ENCODE measurements around the gene KHNYN. TPM values are rescaled to one million over a fixed set of nuclear protein-coding genes. Genes with fewer than 3 reads are reported as not detected.

KHNYN gene
- total RNA-seq, 1 experiment from 2014 or later: 30.9 TPM

DNA sequence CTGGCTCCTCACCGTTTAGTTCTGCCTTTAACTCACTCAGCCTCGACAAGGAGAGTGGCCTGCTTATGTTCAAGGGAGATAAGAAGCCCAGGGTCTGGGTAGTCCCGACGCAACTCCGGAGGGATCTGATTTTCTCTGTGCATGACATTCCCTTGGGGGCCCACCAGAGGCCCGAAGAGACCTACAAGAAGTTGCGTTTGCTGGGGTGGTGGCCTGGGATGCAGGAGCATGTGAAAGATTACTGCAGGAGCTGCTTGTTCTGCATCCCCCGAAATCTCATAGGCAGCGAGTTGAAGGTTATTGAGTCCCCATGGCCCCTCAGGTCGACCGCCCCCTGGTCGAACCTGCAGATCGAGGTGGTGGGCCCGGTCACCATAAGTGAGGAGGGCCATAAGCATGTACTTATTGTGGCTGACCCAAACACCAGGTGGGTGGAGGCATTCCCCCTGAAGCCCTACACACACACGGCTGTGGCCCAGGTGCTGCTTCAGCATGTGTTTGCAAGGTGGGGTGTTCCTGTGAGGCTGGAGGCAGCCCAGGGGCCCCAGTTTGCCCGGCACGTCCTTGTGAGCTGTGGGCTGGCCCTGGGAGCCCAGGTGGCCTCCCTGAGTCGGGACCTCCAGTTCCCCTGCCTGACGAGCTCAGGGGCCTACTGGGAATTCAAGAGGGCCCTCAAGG, 13.4 kb upstream of the KHNYN start:
- in situ Hi-C loops (cut with HindIII; ENCODE audit: low pct_unique_long_range_greater_than_20kb, low sequenced_read_pairs): no loop called here
- no peak for DNase-seq (ENCODE audit: low read depth, low spot score)

DNA sequence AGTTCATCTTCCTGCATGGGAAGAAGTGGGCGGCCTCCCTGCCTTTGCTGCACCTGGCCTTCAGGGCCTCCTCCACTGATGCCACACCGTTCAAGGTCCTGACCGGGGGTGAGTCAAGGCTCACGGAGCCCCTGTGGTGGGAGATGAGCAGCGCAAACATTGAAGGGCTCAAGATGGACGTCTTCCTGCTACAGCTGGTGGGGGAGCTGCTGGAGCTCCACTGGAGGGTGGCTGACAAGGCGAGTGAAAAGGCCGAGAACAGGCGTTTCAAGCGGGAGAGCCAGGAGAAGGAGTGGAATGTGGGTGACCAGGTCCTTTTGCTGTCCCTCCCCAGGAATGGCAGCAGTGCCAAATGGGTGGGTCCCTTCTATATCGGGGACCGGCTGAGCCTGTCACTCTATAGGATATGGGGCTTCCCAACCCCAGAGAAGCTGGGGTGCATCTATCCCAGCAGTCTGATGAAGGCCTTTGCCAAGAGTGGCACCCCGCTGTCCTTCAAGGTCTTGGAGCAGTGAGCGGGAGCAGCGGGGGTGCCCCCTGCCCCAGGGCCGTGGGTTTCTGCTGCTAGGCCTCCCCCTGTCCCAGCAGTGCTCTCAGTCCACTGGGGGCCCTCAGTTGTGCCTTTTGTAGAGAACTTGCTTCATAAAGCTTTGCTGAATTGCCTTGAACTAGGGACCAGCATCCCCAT, 12.7 kb upstream of the KHNYN start:
- DNase-seq (ENCODE audit: low read depth, low spot score): no peak
- in situ Hi-C loops (cut with HindIII; ENCODE audit: low pct_unique_long_range_greater_than_20kb, low sequenced_read_pairs): no loop called here

DNA sequence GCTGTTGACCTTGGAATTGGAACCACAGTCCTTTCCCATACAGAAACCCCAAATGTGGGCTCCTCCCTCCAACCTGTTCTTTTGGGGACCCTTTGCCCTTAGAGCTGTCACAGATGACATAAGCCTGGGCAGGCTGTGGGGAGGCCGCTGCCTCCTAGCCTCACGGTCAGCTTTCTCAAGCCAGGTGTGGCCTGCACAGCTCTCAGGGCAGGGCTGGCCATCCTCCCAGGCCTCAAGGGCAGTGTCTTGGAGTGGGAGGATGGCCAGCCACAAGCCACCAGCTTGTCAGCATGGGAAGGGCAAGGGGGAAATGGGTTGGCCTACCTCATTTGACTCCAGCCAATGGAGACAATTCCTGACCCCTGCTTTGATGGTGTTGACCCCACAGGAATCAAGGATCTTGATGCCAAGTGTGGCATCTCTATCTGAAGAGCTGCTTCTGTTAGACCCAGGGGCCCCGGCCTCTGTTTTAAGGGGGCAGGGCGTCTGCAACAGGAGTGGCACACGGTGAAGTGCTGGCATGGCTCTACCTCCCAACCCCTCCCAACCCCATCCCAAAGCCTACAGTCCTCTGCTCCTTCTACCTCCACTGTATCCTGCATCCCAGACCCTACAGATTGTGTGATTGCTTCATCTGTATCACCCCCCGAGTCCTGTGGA, 11.8 kb upstream of the KHNYN start:
- DNase-seq (ENCODE audit: low read depth, low spot score): no peak
- in situ Hi-C loops (cut with HindIII; ENCODE audit: low pct_unique_long_range_greater_than_20kb, low sequenced_read_pairs): no loop called here

DNA sequence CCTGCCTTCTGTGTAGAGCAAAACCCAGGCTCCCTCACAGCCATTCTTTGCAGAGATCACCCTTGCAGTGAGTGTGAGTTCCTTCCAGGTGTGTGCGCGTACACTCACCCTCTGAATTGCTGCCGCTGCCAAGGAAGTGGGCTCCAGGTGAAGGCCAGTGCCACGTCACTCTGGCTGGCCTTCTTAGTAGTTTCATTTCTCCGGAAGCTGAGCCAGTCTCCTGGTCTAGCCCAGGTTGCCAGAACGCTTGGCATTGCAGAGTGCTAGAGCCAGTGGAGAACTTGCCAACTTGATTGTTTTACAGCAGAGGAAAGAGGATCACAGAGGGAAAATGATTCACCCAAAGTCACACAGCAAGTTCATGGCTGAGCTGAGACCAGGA, 11.3 kb upstream of the KHNYN start:
- in situ Hi-C loops (cut with HindIII; ENCODE audit: low pct_unique_long_range_greater_than_20kb, low sequenced_read_pairs): no loop called here
- no peak for DNase-seq (ENCODE audit: low read depth, low spot score)

DNA sequence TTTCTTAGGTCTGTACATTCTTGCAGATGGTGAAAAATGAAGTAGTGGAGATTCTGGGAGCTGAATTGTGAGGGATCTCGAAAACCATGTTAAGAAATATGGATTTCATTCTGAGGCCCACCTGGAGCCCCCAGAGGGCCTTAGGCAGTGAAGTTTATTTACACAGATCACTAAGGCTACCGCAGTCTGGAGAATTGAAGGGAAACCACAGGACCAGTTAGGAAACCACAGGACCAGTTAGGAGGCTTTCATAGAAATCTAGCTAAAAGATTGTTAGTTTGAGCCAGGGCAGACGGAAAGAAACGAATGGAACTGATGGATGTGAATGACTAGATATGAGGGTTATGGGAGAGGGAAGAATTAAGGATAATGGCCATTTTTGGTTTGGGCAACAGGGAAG, 7.5 kb upstream of the KHNYN start:
- DNase-seq (ENCODE audit: low read depth, low spot score): no peak
- in situ Hi-C loops (cut with HindIII; ENCODE audit: low pct_unique_long_range_greater_than_20kb, low sequenced_read_pairs): loop anchor here (10.0 kb wide), 1 partner anchor 87 kb away; the partner anchor contains the start of genes ADCY4 and RIPK3

DNA sequence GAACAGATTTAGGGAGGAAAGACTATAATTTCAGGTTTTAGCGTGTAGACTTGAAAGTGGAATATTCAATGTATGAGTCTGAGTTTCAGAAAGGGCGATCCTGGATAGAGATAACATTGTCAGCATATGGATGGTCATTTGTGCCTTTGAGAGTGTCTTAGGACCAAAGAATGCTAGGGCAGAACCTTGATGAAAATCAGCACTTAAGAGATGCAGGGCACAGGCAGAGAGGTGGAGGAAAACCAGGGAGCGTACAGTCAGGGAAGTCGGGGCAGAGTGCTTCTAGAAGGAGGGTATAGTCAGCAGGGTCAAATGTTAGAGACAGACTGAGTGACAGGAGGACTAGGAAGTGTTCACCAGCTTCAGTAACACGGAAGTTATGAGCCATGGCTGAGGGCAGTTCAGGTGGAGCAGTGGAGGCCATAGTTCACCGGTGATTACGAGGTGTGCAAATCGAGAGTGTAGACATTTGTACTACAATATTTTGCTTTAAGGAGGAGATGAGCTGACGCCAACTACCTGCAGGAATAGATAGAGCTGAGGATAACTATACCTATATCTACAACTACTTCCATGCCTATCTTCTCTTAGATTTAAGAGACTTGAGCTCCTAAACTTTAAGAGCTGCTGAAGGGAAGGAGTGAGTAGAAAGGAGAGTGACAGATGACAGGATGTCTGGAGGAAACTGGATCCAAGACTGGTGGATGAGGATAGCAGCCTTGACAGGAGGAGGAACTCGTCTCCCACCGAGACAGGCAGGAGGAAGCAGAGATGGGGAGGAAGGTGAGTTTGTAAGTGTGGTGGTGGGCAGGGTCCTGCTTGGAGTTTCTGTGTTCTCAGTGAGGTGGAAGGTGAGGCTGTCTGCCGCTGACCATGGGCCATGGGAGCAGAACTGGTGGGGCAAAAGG, 6.8 kb upstream of the KHNYN start:
- in situ Hi-C loops (cut with HindIII; ENCODE audit: low pct_unique_long_range_greater_than_20kb, low sequenced_read_pairs): loop anchor here (10.0 kb wide), 1 partner anchor 88 kb away; the partner anchor contains the start of genes ADCY4 and RIPK3
- DNase-seq (ENCODE audit: low read depth, low spot score): no peak

DNA sequence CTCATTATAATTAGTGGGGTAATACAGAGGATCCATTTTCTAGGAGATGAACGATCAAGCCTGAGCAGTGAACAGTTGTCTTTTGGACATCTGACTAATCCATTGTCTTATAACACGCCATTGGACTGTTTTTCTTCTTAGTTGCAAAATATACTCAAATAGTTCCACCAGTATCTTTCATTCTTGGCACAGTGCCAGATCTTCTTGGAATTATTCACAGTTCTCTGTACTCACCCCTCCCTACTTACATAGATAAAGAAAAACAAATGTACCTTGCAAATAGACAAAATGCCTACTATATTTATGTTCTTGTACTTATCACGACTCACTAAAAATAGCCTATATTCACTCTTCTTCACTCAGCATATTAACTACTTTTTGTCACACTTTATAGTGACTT, 4.0 kb upstream of the KHNYN start:
- in situ Hi-C loops (cut with HindIII; ENCODE audit: low pct_unique_long_range_greater_than_20kb, low sequenced_read_pairs): loop anchor here (10.0 kb wide), 1 partner anchor 91 kb away; the partner anchor contains the start of genes ADCY4 and RIPK3
- no peak for DNase-seq (ENCODE audit: low read depth, low spot score)

DNA sequence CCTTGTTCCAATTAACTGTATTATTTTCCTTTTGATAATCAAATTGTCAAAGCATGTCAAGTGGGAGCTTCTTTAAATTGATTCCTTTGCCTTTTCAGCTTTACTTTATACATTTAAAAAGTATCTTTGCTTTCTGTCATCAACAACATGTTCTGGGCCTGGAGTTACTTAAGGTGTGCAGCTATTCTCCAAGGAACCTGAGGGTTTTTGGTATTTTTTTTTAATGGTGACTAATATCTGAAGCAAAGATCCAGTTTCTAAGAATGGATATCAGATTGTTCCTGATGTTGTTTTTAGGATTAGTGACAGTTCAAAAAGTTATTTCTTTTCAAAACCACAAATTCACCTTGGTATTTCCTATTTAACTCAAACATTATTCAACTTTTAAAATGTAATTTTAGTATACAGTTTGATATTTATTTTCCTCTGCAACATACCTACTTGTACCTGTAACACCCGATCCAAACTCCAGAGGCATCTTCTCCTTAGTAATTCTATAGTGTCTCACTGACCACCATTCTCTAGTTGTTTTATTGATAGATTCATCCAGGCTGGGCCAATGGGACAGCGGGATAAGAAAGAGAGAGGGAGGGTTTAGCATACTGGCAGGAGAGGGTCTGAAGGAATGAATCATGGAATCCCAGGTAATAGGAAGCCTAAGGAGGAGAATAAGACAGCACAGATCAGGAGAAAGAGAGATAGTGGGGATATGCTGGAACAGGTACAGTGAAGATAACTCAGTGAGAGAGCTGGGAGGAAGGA, 3.4 kb upstream of the KHNYN start:
- in situ Hi-C loops (cut with HindIII; ENCODE audit: low pct_unique_long_range_greater_than_20kb, low sequenced_read_pairs): loop anchor here (10.0 kb wide), 1 partner anchor 92 kb away; the partner anchor contains the start of genes ADCY4 and RIPK3
- DNase-seq (ENCODE audit: low read depth, low spot score): no peak

DNA sequence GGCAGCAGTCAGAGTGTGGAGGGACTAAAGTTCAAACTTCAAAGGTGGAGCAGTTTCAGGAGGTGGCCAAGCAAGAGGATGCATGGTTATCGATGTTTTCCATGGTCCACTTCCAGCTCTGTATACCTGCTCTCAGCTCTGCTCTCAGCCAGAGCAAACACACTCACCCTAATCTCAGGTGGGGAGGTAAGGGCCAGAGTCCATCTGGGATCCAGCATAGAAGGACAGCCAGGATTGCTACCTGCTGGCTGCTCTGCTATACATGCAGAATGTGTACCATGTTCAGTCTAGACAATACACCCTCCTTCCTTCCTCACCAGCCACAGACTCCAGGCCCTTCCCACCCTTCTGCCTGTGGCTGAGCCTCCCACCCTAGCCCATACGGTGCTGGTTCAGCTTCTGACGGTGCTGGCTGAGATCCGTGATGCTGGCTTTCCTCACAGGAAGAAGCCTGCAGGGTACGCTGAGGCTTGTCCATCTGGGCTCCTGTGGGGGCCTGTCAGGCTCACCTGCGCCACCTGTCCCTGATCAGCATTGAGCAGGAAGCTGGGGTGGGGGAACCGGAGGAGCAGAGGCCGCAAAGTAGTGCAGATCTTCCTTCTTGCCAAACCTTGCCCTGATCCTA, 2.7 kb upstream of the KHNYN start:
- no peak for DNase-seq (ENCODE audit: low read depth, low spot score)
- in situ Hi-C loops (cut with HindIII; ENCODE audit: low pct_unique_long_range_greater_than_20kb, low sequenced_read_pairs): loop anchor here (10.0 kb wide), 1 partner anchor 92 kb away; the partner anchor contains the start of genes ADCY4 and RIPK3

DNA sequence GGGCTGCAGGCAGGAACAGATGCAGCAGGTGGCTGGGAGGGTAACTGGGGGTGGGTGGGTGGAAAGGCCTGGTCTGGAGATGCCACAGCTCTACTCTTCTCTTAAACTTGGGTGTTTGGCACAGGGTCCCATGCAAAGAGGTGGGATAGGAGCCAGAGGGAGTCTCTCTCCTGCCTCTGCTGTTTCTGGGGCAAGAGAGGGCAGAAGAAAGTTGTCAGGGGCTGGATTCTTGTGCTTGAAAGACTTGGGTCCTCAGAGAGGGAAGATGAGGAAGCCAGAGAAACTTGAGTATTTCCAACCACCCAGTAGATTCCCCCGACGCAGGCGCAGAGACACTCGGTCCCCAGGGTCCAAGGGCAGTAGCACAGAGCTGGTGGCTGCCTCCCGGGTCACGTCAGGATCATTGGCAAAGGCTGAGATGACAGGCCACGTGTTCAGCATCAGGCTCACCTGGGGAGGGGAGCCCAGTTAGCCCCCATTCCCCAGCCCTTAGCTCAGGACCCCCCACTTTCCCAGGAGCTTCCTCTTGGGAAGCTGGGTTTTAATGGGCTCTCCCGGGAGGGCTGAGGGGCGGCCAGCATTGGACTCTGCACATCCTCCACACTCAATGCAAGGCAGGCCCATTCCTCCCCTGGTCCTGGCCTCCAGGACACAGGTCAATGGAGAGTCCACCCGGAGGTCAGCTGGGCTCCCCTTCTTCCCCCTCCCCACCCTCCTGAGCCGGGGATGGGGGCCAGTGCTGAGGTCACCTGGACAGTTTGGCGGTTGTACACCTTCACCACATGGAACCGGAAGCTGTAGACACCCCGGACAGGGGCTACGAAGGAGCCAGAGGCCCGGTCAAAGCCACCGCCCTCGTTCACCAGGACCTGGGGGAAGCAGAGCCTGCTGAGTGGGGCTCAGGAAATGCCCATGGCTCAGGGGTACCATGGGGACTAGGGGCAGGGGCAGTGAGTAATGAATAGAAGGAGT, 1.9 kb upstream of the KHNYN start:
- DNase-seq (ENCODE audit: low read depth, low spot score): no peak
- in situ Hi-C loops (cut with HindIII; ENCODE audit: low pct_unique_long_range_greater_than_20kb, low sequenced_read_pairs): loop anchor here (10.0 kb wide), 1 partner anchor 93 kb away; the partner anchor contains the start of genes ADCY4 and RIPK3

DNA sequence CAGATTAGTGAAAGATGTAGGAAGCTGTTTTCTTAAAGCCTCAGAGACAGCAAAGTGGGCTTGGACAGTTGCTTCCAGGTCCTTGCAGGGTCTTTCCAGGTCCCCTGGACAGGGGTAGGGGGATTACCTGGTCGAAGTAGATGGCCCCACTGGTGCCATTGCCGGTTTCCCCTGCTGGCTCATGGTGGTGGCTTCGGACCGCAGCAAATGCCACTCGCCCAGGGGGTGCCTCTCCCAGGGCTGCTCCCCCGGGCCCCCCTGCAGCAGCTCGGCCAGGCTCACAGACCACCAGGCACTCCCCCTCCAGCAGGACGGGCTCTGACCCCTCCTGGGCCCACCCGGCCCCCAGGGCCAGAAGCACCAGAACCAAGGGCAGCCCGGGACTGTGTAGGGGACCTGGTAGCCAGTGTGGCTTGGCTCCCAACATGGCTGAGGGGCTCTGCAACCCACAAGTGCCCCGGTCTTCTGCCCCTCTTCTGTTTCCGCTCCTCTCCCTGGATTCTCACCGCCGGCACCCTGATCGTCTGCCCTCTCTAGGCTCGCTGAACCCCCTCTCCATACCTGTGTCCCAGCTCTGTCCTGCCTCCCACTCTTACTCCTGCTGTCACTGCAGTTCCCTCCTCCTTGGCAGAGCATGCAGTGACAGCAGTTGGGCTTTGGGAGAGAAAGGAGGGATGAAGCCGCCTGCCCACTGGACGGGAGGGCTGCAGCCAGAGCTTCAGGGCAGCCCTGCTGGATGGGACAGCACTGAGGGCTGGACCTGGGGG, 943 bp upstream of the KHNYN start:
- in situ Hi-C loops (cut with HindIII; ENCODE audit: low pct_unique_long_range_greater_than_20kb, low sequenced_read_pairs): loop anchor here (10.0 kb wide), 1 partner anchor 94 kb away; the partner anchor contains the start of genes ADCY4 and RIPK3
- no peak for DNase-seq (ENCODE audit: low read depth, low spot score)

DNA sequence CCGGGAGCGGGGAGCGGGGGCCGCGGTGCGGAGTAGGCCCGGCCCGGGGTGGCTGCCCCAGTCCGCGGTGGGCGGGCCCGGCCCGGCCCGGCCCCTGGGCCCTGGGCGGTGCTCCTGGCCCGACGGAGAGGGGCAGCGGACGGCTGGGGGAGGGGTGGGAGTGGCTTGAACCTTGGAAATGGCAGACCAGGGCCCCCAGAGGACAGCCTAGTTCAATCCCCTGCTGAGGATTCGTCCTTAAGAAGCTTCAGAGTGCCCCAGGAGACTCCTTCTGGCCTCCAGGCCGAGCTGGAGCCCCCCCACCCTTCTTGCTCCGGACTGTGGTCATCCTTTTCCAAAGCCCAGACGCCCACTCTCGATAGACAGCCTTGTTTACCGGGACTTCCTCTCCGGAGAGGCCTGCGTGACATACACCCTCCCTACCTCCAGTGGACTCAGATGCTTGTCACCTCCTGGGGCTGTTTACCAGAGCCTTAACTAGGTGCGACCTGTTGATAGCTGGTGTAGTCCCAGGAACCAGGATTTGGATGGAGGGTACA, 458 bp downstream of the KHNYN start:
- peak; percentile 57 for DNase-seq (ENCODE audit: low read depth, low spot score)
- in situ Hi-C loops (cut with HindIII; ENCODE audit: low pct_unique_long_range_greater_than_20kb, low sequenced_read_pairs): no loop called here

DNA sequence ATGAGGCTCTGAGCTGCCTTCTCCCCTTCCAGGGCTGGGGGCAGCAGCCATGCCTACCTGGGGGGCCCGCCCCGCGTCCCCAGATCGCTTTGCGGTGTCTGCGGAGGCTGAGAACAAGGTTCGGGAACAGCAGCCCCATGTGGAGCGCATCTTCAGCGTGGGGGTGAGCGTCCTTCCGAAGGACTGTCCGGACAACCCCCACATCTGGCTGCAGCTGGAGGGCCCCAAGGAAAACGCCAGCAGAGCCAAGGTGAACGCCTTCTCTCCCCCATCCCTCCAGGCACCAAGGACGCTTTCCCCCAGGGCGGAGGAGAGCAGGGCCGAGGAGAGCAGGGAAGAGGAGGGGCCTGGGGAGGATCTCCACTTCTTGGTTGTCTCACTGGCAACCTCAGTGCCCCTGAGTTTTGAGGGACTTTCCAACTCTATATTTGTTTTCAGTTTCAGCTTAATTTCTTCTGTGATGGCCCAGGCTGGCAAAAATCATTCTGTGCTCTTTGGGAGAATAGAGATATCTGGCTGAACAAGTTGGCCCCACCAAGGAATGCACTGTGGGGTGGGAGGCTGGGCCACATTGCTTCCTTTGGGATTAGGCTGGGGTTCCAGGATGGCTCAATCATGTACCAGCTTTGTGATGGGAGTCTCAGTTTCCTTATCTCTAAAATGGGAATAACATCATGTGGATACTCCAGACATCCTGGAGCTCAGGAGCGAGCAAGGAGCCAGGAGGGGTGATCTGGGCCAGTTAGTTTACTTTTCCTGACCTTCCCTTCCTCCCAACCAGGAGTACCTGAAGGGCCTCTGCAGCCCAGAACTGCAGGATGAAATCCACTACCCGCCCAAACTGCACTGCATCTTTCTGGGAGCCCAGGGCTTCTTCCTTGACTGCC, 1.2 kb downstream of the KHNYN start:
- no peak for DNase-seq (ENCODE audit: low read depth, low spot score)
- in situ Hi-C loops (cut with HindIII; ENCODE audit: low pct_unique_long_range_greater_than_20kb, low sequenced_read_pairs): no loop called here
